GM18517 (cell line): Measurements from ENCODE around the gene UBL7.

Source experiments
- ATAC-seq: cut with Tn5 transposase; IDR thresholded peaks from one replicate; pipeline ENCODE4 v1.9.1; 2021; ENCODE audit warnings: mild to moderate bottlenecking, moderate library complexity; ENCODE audit not compliant: unreplicated experiment

UBL7 gene

GRCh38 chr15:74424901-74425528, 35.9 kb downstream of the UBL7 start:
- no peak for ATAC-seq

DNA sequence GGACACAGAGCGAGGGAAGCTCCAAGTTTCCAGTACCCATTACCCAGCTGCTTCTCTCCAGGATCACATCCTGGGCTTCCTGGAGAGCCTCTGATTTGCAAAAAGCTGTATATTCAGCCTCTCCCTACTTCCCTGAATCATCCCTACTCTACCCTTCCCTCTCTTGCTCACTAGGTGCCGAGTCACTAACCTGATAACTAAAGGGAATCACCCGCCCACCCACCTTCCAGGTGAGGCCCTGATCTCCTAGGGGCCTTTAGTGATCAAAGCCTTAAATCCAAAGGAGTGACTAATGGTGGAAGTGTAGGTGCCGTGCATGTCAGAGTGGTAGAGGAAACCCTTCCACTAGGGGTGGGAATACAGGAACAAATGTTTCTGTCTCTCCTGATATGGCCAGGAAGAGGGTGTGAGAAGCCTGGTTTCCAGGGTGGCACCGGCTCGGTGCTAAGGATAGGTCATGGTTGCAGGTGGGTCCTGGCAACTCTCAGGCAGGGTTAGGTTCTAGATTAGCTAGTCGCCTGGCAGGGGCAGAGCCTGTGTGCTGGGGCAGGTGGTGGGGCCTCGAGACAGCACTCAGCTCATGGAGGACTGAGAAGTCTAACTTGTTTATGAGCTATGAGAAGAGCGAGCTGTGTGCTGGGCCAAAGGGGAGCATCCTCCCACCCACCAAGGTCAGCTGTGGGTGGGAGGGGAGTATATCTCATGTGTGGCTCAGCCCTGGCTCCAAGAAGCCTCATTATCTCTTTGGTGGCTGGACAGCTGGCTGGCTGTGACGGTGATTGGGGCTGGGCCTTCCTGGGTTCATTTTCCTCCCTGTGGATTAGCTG, 37.3 kb downstream of the UBL7 start:
- ATAC-seq, result no peak

GRCh38 chr15:74422652-74423430, 38.1 kb downstream of the UBL7 start:
- ATAC-seq, result no peak

DNA sequence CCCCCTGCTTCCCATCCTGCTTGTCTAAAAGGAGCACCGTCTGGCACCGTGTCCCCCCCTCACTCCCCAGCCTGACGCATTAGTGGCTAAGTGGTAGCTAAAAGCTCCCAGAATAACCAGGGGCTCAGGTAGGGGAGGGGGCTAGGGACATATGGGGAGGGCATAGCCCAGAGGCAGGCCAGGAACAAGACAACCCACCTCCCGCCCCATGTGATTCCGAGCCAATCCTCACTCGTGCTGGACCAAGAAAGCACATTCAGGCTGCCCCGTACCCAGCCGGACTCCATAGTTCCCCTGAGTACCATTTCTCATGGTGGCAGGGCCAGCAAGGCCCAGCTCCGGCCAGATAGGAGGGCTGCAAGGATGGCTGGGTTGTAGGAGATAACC, 38.7 kb downstream of the UBL7 start:
- no peak for ATAC-seq

- no peak for ATAC-seq
Observed at GRCh38 chr15:74421302-74422245, 39.4 kb downstream of the UBL7 start.

DNA sequence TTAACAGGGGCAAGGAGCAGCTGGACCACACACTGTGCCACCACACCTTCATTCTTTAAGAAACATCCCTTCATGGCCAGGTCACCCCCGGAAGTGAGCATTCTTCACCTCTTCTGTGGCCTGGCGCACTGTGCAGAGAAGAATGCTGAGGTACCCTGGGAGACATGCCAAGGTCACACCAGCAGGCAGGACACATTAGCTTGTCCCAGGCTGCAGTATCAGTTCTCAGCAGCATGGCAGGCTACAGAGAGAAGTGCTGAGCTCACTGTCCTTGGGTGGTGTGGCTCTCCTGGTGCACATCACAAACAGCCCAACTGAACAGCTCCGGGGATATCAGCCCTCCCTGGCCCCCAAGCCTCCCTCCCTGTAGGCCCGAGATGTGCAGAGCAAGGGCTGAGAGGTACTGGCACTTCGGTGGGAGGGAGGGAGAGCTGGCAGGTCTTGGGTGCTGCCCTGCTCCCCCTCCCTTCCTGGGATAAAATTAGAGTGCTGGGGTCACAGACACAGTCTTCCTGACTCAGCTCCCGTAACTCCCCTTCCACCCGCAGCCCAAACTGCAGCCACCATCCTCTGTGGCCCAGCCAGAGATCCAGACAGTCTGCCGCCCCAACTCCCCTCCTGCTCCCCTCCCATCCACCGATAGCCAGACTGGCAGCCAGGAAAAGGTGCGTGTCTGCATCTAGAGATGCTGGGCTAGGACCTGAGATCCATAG, 40.6 kb downstream of the UBL7 start:
- no peak for ATAC-seq

DNA sequence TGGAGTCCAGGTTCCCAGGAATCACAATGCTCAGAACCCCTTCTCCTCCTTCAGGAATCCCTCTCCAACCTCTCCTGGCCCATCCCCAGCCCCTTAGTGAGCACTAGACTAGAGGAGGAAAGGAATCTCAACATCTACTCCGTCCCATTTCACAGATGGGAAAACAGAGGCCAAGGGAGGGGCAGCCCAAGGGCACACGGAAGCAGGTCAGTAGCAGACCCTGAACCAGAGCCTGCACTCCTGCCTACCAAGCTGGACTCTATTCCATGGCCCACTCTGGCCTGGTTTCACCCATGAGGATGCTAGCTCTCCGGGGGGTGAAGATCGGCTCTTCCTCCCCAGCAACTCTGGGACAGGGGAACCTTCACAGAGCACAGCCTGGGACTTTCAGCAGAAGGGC, 41.5 kb downstream of the UBL7 start:
- no peak for ATAC-seq

DNA sequence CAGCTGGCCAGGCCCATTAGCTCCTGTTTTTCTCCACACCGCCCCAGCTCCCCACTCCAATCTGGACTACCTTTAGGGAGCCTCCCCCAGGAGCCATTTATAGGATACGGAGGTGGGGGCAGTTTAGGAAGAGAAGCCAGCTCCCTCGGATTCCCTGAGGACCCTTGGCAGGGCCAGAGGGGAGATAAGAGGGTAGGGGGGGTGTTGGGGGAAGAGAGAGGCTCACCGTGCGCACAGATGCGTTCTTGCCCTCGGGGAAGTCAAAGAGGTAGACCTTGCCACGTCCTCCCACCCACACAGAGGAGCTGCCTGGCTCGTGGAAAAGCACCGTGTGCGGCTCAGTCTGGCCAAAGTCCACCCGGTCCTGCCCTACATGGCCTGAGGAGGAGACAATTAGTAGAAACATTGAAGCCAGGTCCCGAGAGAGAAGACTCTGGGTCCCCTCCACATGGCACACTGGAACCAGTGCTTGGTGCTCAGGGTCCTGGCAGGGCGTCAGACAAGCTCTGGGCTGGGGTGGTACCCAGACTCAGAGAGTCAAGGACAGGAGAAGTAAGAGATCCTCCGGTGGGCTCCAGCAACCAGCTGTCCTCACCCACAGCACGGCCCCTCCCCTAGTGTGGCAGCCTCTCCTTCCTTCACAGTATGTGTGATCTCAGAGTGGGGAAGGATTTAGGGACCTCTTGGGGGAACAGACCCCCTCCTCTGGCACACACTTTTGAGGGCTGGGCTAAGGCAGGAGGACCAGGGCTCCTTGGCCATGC, 42.2 kb downstream of the UBL7 start:
- no peak for ATAC-seq

DNA sequence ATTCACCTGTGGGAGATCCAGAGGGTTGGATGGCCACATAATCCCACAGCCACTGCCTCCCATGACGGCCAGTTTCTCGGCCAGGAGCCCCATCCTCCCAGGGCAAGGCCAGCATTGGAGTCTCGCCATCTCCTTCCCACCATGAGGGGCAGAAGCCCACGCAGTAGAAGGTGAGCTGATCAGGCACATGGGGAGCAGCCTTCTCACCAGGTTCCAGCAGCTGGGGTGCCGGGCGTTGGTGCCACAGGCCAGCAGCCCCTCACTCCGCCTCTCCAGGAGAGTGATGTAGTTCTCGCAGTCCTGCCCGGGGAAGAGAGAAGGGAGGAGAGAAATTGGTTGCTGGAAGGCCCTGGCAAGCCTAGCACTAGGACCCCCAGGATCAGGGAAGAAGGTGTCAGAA, 43.3 kb downstream of the UBL7 start:
- no peak for ATAC-seq

- no peak for ATAC-seq
Observed at GRCh38 chr15:74417225-74417624, 43.7 kb downstream of the UBL7 start.

DNA sequence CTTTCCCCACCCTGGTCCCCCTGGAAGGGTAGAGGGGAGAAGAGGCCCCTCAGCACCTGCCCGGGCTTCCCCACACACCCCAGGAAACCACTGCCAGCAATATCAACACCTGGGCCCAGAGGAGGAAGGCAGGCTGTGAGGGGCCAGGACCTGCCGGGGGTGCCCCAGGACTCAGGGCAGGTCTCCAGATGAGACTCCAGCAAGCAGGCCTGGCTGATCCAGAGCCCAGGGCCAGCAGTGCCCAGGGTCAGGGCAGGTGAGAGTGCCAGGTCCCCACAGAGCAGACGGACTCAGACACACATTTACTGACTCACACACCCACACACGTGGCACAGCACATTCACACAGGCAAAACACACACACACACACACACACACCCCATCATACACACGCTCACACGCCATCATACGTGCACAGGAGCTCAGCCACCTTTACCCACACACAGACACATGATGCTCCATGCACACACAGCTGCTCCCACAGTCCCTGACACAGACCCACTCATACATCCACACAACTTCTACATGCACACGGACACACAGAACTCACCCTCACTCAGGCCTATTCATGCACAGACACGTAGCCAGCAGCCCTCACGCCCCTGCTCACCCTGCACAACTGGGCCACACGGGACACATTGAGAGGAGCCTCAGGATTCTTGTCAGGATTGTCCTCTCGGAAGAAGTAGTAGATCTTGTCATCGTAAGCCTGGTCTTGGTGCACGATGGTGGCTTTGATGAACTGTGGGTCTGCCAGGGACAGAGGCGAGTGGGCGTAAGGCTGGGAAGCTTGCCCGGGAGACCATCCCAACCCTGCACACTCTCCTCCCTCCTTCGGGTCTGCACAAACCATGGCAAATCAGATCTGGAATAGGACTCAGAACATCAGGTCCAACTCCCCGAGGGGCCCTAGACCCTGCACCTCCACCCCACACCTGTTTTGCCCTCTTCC, 44.7 kb downstream of the UBL7 start:
- no peak for ATAC-seq

DNA sequence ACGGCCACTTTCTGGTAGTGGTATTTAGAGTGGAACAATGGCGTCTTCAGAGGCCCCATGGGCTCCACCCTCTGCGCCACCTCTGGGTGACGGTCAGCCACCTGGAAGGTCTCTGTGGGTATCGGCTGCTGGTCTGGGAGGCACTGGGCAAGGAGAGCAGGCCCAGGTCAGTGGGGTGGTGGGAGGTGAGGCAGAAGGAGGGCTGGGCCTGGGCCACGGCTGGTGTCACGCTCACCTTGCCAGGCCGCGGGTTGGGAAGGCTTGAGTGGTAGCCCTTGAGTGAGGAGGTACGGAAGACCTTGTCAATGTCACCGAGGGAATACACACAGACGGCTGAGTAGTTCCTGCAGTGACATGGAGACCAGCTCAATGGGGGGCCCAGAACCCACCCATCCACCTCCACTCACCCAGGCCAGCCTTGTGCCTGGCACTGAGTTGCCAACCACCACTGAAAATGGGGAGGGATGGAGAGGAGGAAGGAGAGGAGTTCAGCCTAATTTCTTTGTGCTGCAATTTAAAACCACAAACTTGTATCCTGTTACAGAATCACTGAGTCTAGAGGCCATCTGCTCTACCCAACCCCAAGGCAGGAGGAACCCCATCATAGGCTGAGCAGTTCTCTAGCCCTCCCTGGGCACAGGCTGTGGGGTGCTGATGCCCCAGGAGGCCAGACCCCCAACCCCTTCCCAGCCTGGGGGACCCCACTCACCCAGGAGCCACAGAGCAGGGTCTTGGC, 46.2 kb downstream of the UBL7 start:
- ATAC-seq, result no peak

DNA sequence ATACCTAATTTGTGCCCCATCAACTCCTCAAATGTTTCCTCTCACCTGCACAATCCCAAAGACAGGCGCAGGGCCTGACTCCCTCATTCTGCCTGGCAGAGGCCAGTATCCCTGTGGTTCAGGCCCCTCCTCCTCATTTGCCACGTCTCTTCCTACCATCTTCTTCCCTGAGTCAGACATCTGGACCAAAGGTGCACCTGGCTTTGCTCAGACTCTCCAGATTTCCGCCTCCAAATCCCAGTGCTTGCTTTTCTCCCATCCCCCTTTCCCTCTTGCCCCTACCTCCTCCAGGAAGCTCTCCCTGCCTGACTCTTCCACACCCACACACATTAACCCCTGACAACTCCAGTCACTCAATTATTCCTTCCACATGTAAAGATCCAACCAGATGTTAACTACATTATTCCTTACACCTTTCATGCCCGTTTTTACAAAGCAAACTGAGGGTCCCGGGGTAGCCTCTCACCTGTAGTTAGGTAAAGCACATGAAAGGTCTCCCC, 46.8 kb downstream of the UBL7 start:
- no peak for ATAC-seq

DNA sequence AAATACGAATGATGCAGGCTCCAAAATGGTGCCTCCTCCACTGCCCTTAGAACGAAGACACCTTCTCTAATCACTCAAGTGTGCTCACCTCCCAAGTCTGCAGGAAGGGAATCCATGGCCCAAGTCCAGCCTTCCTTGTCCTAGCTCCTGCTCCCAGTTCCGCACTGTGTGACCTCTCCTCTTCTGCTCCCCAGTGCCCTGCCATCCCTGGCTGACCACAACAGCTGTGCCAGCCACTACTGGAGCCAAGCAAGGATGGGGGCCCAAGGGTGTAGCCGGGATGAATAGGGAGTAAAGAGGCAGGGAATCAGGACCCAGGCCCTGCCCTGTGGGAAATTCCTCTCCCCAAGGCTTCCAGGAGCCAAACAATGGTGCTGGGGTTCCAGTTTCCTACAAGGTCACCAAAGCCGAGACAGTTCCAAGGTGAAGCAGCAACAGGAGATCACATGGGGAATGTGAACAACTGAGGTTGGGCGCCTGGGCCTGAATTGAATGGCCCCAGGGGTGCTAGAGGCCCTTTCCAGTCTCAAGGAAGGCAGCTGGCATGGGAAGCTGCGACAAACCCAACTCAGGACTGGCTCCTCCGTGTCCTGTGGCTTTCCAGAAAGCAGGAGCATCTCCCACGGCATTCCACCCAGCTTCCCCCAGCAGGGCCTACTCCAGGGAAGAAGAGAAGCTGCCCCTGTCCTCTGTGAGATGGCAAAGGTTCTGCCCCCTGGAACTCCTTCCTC, 47.4 kb downstream of the UBL7 start:
- ATAC-seq, result no peak

- no peak for ATAC-seq
Observed at GRCh38 chr15:74412159-74412558, 48.8 kb downstream of the UBL7 start.

- no peak for ATAC-seq
Observed at GRCh38 chr15:74411686-74412085, 49.3 kb downstream of the UBL7 start.

DNA sequence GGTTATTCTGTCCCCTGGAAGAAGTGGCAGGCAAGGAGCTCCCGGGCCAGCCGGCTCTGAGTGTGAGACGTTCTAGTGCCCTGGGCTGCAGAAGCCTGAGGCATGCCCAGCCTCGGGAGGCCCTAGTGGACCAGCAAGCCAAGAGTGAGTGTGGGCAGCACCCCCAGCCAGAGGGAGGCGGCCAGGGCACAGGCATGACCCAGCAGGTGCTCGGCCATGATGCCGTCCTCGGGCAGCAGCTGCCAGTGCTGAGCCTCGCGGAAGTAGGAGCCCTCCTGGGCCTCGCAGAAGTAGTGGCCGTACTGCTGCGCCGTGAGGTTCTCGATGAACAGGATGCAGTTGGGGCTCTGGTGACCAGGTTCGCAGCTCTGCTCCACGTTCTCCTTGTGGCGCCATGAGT, 50.5 kb downstream of the UBL7 start:
- no peak for ATAC-seq
